Measurements from ENCODE around the gene ACTA1. TPM values are rescaled to one million over a fixed set of nuclear protein-coding genes. Genes with fewer than 3 reads are reported as not detected.
"Not testable (repeated sequence)": the region's sequence is repeated elsewhere in the genome, so short reads cannot be mapped to it uniquely, and the experiment has no call there.

Gene ACTA1
- total RNA-seq, result under 1 TPM in 6 of 8 experiments, not detected in 2; 0.11 to 0.81 (median 0.44) TPM

GRCh38 chr1:229434005-229434640 lies at the start of gene ACTA1:
Gene ACTA1, minus strand, starts transcription at chr1:229434094. Its CDS starts 979 bp downstream, at chr1:229433115.
- peak within 1 kb of the TSS in 1 of 5 donors; percentile 9 for H3K4me3 ChIP-seq
- 0 to 8% (median 3%) methylated on average over 5 to 15 of the region's 51 CpGs; no CpG with 5 or more reads in 6 of the 10 experiments for WGBS, 10 experiments
- no peak within 1 kb of the TSS for H3K27ac ChIP-seq
- ATAC-seq (replicated peaks in 6 of 8), result peak in 5 of 8 experiments; percentile 1 to 14 (median 6)
- in situ Hi-C loops (cut with MboI; ENCODE audit: low pct_unique_long_range_greater_than_20kb in 2 of 9, low sequenced_read_pairs in 9 of 9, unreplicated experiment in 9 of 9), result no loop called here
- H3K4me1 ChIP-seq (replicated peaks in 1 of 2), result peaks cover 3 to 23% of the 10 kb centered on the region in 2 donors

GRCh38 chr1:229482511-229482910 lies 48.6 kb upstream of the ACTA1 start:
- in situ Hi-C loops (cut with MboI; ENCODE audit: low pct_unique_long_range_greater_than_20kb in 2 of 9, low sequenced_read_pairs in 9 of 9, unreplicated experiment in 9 of 9), result loop anchor here in 4 of 9 experiments (25.0 kb wide), 1 partner anchor 220 kb away; the partner anchor contains the start of gene RAB4A (in 4 of the 4)
- no peak overlapping the region for H3K27ac ChIP-seq

GRCh38 chr1:229480495-229480894 lies 46.6 kb upstream of the ACTA1 start:
- WGBS, 10 experiments, result 73 to 100% (median 95%) methylated on average over 2 to 7 of the region's 7 CpGs; no CpG with 5 or more reads in 1 of the 10 experiments
- in situ Hi-C loops (cut with MboI; ENCODE audit: low pct_unique_long_range_greater_than_20kb in 2 of 9, low sequenced_read_pairs in 9 of 9, unreplicated experiment in 9 of 9), result loop anchor here in 4 of 9 experiments (25.0 kb wide), 1 partner anchor 218 kb away; the partner anchor contains the start of gene RAB4A (in 4 of the 4)
- no peak for ATAC-seq (replicated peaks in 6 of 8)
- Histone ChIP-seq H3K4me1 (replicated peaks in 1 of 2) (no peaks in the 10 kb centered on the region), H3K27ac (no peak overlapping the region), H3K4me3 (no peak overlapping the region)

More at GRCh38 chr1:229482511-229482910, 48.6 kb upstream of the ACTA1 start:
- peak in 2 of 8 experiments; percentile 49 to 62 for ATAC-seq (replicated peaks in 6 of 8)
- Histone ChIP-seq H3K4me1 (replicated peaks in 1 of 2) (no peaks in the 10 kb centered on the region), H3K4me3 (no peak overlapping the region)
- 70 to 100% (median 98%) methylated on average over 2 to 5 of the region's 5 CpGs; no CpG with 5 or more reads in 3 of the 10 experiments for WGBS, 10 experiments

- H3K4me1 ChIP-seq (replicated peaks in 1 of 2), result no peaks in the 10 kb centered on the region
- no peak overlapping the region for H3K4me3 ChIP-seq
- no peak for ATAC-seq (replicated peaks in 6 of 8)
- no peak overlapping the region for H3K27ac ChIP-seq
- 74 to 94% (median 87%) methylated on average over 3 to 10 of the region's 10 CpGs for WGBS, 10 experiments
- in situ Hi-C loops (cut with MboI; ENCODE audit: low pct_unique_long_range_greater_than_20kb in 2 of 9, low sequenced_read_pairs in 9 of 9, unreplicated experiment in 9 of 9), result loop anchor here in 5 of 9 experiments (10.0 to 25.0 kb wide), 2 partner anchors 215 to 218 kb away; partner anchors contain the start of gene RAB4A (in 4 of the 5)
Observed at GRCh38 chr1:229479660-229480399, 45.9 kb upstream of the ACTA1 start.

GRCh38 chr1:229478852-229479251 lies 45.0 kb upstream of the ACTA1 start:
- in situ Hi-C loops (cut with MboI; ENCODE audit: low pct_unique_long_range_greater_than_20kb in 2 of 9, low sequenced_read_pairs in 9 of 9, unreplicated experiment in 9 of 9), result loop anchor here in 5 of 9 experiments (10.0 to 25.0 kb wide), 2 partner anchors 214 to 217 kb away; partner anchors contain the start of gene RAB4A (in 4 of the 5)
- no peak overlapping the region for H3K4me3 ChIP-seq
- H3K27ac ChIP-seq, result no peak overlapping the region
- no peaks in the 10 kb centered on the region for H3K4me1 ChIP-seq (replicated peaks in 1 of 2)
- ATAC-seq (replicated peaks in 6 of 8), result peak in 1 of 8 experiments; percentile 50
- 57 to 100% (median 78%) methylated on average over 1 of the region's 1 CpG; no CpG with 5 or more reads in 5 of the 10 experiments for WGBS, 10 experiments

- ATAC-seq (replicated peaks in 6 of 8); H3K4me1 ChIP-seq (replicated peaks in 1 of 2); H3K4me3 ChIP-seq; H3K27ac ChIP-seq: not testable (repeated sequence)
- 83 to 100% (median 94%) methylated on average over 1 to 13 of the region's 13 CpGs for WGBS, 10 experiments
- in situ Hi-C loops (cut with MboI; ENCODE audit: low pct_unique_long_range_greater_than_20kb in 2 of 9, low sequenced_read_pairs in 9 of 9, unreplicated experiment in 9 of 9), result loop anchor here in 5 of 9 experiments (10.0 to 25.0 kb wide), 2 partner anchors 211 to 214 kb away; partner anchors contain the start of gene RAB4A (in 4 of the 5)
Observed at GRCh38 chr1:229475859-229476258, 42.0 kb upstream of the ACTA1 start.

GRCh38 chr1:229474509-229474908 lies 40.6 kb upstream of the ACTA1 start:
- 50 to 100% (median 100%) methylated on average over 1 to 2 of the region's 2 CpGs; no CpG with 5 or more reads in 2 of the 10 experiments for WGBS, 10 experiments
- peak in 3 of 8 experiments; percentile 79 to 100 (median 99) for ATAC-seq (replicated peaks in 6 of 8)
- in situ Hi-C loops (cut with MboI; ENCODE audit: low pct_unique_long_range_greater_than_20kb in 2 of 9, low sequenced_read_pairs in 9 of 9, unreplicated experiment in 9 of 9), result loop anchor here in 2 of 9 experiments (10.0 to 25.0 kb wide), 2 partner anchors 210 to 212 kb away; partner anchors contain the start of gene RAB4A (in 1 of the 2)
- H3K27ac ChIP-seq, result no peak overlapping the region
- no peaks in the 10 kb centered on the region for H3K4me1 ChIP-seq (replicated peaks in 1 of 2)
- H3K4me3 ChIP-seq, result no peak overlapping the region

GRCh38 chr1:229471175-229471574 lies 37.3 kb upstream of the ACTA1 start:
- ATAC-seq (replicated peaks in 6 of 8), result no peak
- Histone ChIP-seq H3K27ac (no peak overlapping the region), H3K4me1 (replicated peaks in 1 of 2) (no peaks in the 10 kb centered on the region), H3K4me3 (no peak overlapping the region)
- in situ Hi-C loops (cut with MboI; ENCODE audit: low pct_unique_long_range_greater_than_20kb in 2 of 9, low sequenced_read_pairs in 9 of 9, unreplicated experiment in 9 of 9), result loop anchor here in 2 of 9 experiments (10.0 to 25.0 kb wide), 2 partner anchors 206 to 209 kb away; partner anchors contain the start of gene RAB4A (in 1 of the 2)
- WGBS, 10 experiments, result 60 to 100% (median 98%) methylated on average over 1 to 3 of the region's 3 CpGs; no CpG with 5 or more reads in 2 of the 10 experiments

GRCh38 chr1:229470406-229471043 lies 36.6 kb upstream of the ACTA1 start:
- H3K4me1 ChIP-seq (replicated peaks in 1 of 2), result no peaks in the 10 kb centered on the region
- WGBS, 10 experiments, result 78 to 100% (median 94%) methylated on average over 2 to 8 of the region's 8 CpGs; no CpG with 5 or more reads in 3 of the 10 experiments
- no peak overlapping the region for H3K4me3 ChIP-seq
- in situ Hi-C loops (cut with MboI; ENCODE audit: low pct_unique_long_range_greater_than_20kb in 2 of 9, low sequenced_read_pairs in 9 of 9, unreplicated experiment in 9 of 9), result loop anchor here in 2 of 9 experiments (10.0 to 25.0 kb wide), 2 partner anchors 206 to 208 kb away; partner anchors contain the start of gene RAB4A (in 1 of the 2)
- no peak overlapping the region for H3K27ac ChIP-seq
- no peak for ATAC-seq (replicated peaks in 6 of 8)

- in situ Hi-C loops (cut with MboI; ENCODE audit: low pct_unique_long_range_greater_than_20kb in 2 of 9, low sequenced_read_pairs in 9 of 9, unreplicated experiment in 9 of 9), result loop anchor here in 1 of 9 experiments (25.0 kb wide), 1 partner anchor 205 kb away; the partner anchor contains the start of gene RAB4A
- ATAC-seq (replicated peaks in 6 of 8), result no peak
Observed at GRCh38 chr1:229466887-229467286, 33.0 kb upstream of the ACTA1 start.

GRCh38 chr1:229464672-229465071 lies 30.8 kb upstream of the ACTA1 start:
- 80 to 100% (median 98%) methylated on average over 2 to 8 of the region's 8 CpGs for WGBS, 10 experiments
- no peak for ATAC-seq (replicated peaks in 6 of 8)
- no peak overlapping the region for H3K27ac ChIP-seq
- no peak overlapping the region for H3K4me3 ChIP-seq
- H3K4me1 ChIP-seq (replicated peaks in 1 of 2), result no peaks in the 10 kb centered on the region
- in situ Hi-C loops (cut with MboI; ENCODE audit: low pct_unique_long_range_greater_than_20kb in 2 of 9, low sequenced_read_pairs in 9 of 9, unreplicated experiment in 9 of 9), result loop anchor here in 1 of 9 experiments (25.0 kb wide), 1 partner anchor 202 kb away; the partner anchor contains the start of gene RAB4A

More at GRCh38 chr1:229466887-229467286, 33.0 kb upstream of the ACTA1 start:
- H3K4me1 ChIP-seq (replicated peaks in 1 of 2), result no peaks in the 10 kb centered on the region
- no peak overlapping the region for H3K27ac ChIP-seq
- 71 to 100% (median 92%) methylated on average over 1 of the region's 1 CpG; no CpG with 5 or more reads in 2 of the 10 experiments for WGBS, 10 experiments
- H3K4me3 ChIP-seq, result no peak overlapping the region

All from motor neuron (in vitro differentiated cells).